Upper lobe of left lung (tissue), 4 donors: ENCODE measurements around the gene TREH.

ENCODE experiments used
- POLR2AphosphoS5 ChIP-seq, 2 donors: sonication (generic); formaldehyde crosslinking; IDR thresholded peaks; one replicate each; pipeline ENCODE4 v1.5.1; 2017; ENCODE audit warnings: antibody characterized with exemption in 2 of 2
- TF ChIP-seq, protein P1 (sequence below), 6 experiments: fragments of 450-650 bp in 4 of 6; fragments of 200-600 bp in 2 of 6; sonication (generic) in 2 of 6; IDR thresholded peaks; one replicate each; pipeline ENCODE4 v1.5.1; 2016 to 2019; ENCODE audit warnings: antibody characterized with exemption in 6 of 6

DNA sequence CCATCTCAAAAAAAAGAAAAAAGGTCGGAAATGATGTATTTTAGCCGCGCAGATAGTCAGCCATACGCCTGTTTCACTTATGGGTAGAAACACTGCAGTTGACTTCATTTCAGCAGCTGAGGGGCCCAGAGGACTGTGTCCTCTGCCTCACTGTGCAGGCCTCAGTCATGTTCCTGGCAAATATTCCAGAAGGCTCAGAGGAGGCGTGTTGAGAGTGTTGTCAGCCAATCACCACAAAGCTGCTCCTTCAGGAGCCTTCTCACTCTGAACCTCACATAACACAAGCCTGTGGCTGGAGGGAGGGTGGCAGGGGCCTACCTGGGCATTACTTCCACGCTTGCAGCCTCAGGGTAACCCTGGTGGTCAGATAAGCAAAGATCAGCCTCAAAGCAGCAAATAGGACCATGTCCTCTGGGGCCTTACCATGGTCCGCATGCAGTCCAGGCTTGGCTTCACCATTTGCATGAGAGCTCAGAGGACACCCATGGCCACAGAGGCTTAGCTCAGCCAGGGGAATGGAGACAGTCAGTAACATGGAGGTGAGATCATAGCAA, 17.3 kb upstream of the TREH start:
- TF ChIP-seq, protein P1, sequence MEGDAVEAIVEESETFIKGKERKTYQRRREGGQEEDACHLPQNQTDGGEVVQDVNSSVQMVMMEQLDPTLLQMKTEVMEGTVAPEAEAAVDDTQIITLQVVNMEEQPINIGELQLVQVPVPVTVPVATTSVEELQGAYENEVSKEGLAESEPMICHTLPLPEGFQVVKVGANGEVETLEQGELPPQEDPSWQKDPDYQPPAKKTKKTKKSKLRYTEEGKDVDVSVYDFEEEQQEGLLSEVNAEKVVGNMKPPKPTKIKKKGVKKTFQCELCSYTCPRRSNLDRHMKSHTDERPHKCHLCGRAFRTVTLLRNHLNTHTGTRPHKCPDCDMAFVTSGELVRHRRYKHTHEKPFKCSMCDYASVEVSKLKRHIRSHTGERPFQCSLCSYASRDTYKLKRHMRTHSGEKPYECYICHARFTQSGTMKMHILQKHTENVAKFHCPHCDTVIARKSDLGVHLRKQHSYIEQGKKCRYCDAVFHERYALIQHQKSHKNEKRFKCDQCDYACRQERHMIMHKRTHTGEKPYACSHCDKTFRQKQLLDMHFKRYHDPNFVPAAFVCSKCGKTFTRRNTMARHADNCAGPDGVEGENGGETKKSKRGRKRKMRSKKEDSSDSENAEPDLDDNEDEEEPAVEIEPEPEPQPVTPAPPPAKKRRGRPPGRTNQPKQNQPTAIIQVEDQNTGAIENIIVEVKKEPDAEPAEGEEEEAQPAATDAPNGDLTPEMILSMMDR (IDR thresholded peaks at IDR 0.05) = no peak
- no peak for TF ChIP-seq POLR2AphosphoS5 (IDR thresholded peaks at IDR 0.05)
